CD8-positive, alpha-beta memory T cell (primary cell): Measurements from ENCODE around the gene C12orf50. TPM values are rescaled to one million over a fixed set of nuclear protein-coding genes. Genes with fewer than 3 reads are reported as not detected.

Source experiments
- CTCF ChIA-PET: fragments of 350-600 bp; sonication (Branson Sonifier 250); formaldehyde crosslinking; loops from one replicate; lab custom pipeline; 2021; ENCODE audit warnings: antibody characterized with exemption; lab: Charles Lee
- POLR2A ChIA-PET: fragments of 350-600 bp; sonication (Branson Sonifier 250); formaldehyde crosslinking; loops from one replicate; lab custom pipeline; 2021; ENCODE audit warnings: antibody characterized with exemption; lab: Charles Lee
- DNase-seq, 5 donors: peaks; one replicate each; pipeline versions ENCODE4 v3.0.0 to v3.0.0-alpha.2; 2020 to 2022; ENCODE audit warnings: mixed read lengths in 1 of 5
- H3K27ac ChIP-seq: one replicate; pipeline ENCODE4 v1.7.0; 2013; ENCODE audit warnings: low read depth, mild to moderate bottlenecking, low read length, moderate library complexity
- H3K27me3 ChIP-seq: 2 replicates; pipeline ENCODE4 v1.7.0; 2013; ENCODE audit warnings: low read length, mild to moderate bottlenecking; ENCODE audit not compliant: insufficient read depth, poor library complexity, severe bottlenecking
- H3K36me3 ChIP-seq: 2 replicates; pipeline ENCODE4 v1.7.0; 2013; ENCODE audit warnings: mild to moderate bottlenecking, low read length, moderate library complexity; ENCODE audit not compliant: insufficient read depth
- H3K4me1 ChIP-seq: 2 replicates; pipeline ENCODE4 v1.7.0; 2013; ENCODE audit warnings: mild to moderate bottlenecking, low read length, moderate library complexity; ENCODE audit not compliant: insufficient read depth
- H3K4me3 ChIP-seq: 2 replicates; pipeline ENCODE4 v1.7.0; 2013; ENCODE audit warnings: mild to moderate bottlenecking, low read length
- H3K9me3 ChIP-seq: 2 replicates; pipeline ENCODE4 v1.7.0; 2013; ENCODE audit warnings: mild to moderate bottlenecking, low read length
- H3K27ac Mint-ChIP-seq, 8 donors: one replicate each; pipeline ENCODE4 v1.8.0; 2020 to 2021; ENCODE audit warnings: mixed read lengths in 8 of 8, mild to moderate bottlenecking in 6 of 8, inconsistent platforms in 3 of 8, moderate library complexity in 3 of 8
- H3K27me3 Mint-ChIP-seq, 2 donors: one replicate each; pipeline ENCODE4 v1.8.0; 2020 to 2021; ENCODE audit warnings: mixed read lengths in 2 of 2, mild to moderate bottlenecking in 1 of 2, moderate library complexity in 1 of 2
- H3K36me3 Mint-ChIP-seq, 3 donors: one replicate each; pipeline ENCODE4 v1.8.0; 2020 to 2021; ENCODE audit warnings: mixed read lengths in 3 of 3, inconsistent platforms in 1 of 3, mild to moderate bottlenecking in 1 of 3
- H3K4me1 Mint-ChIP-seq, 3 donors: one replicate each; pipeline ENCODE4 v1.8.0; 2020 to 2021; ENCODE audit warnings: mixed read lengths in 3 of 3, inconsistent platforms in 1 of 3, mild to moderate bottlenecking in 1 of 3
- H3K4me3 Mint-ChIP-seq, 7 donors: one replicate each; pipeline ENCODE4 v1.8.0; 2020 to 2021; ENCODE audit warnings: mixed read lengths in 7 of 7, mild to moderate bottlenecking in 6 of 7, moderate library complexity in 4 of 7, inconsistent platforms in 2 of 7
- H3K9me3 Mint-ChIP-seq, 5 donors: one replicate each; pipeline ENCODE4 v1.8.0; 2020 to 2022; ENCODE audit warnings: mixed read lengths in 5 of 5, mild to moderate bottlenecking in 3 of 5, moderate library complexity in 2 of 5, inconsistent platforms in 1 of 5
- polyA plus RNA-seq: library from polyadenylated mRNA; unstranded; fragments of 300-500 nt; fragmentation: Illumina TruSeq; gene quantifications from one replicate; pipeline ENCODE4 v1.2.3, GENCODE V29; 2021
- total RNA-seq, 2 experiments: library from RNA; stranded (reverse); gene quantifications; one replicate each; pipeline ENCODE4 v1.2.3, GENCODE V29; 2021

The C12orf50 gene, protein sequence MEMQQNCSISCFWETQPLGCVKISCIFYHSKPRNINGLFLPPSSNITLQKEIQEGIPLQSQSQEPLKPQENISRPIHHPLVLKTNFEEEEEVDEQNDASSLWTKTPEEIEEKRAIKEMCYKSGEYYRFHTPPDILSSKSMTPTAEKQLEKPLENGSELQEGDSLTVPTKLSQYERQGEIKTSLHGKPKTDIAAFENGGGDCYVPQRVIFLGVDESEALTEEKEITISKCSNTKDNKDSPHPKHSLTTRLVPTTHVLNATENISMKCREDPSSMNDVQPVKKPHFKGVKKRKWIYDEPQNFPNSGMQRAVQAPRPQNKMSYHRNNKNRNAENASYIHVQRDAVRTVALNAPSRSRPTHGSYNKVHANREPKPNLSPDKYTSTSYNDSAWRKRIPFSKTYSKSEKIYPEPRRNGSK
- not detected for total RNA-seq
- not detected for polyA plus RNA-seq

DNA sequence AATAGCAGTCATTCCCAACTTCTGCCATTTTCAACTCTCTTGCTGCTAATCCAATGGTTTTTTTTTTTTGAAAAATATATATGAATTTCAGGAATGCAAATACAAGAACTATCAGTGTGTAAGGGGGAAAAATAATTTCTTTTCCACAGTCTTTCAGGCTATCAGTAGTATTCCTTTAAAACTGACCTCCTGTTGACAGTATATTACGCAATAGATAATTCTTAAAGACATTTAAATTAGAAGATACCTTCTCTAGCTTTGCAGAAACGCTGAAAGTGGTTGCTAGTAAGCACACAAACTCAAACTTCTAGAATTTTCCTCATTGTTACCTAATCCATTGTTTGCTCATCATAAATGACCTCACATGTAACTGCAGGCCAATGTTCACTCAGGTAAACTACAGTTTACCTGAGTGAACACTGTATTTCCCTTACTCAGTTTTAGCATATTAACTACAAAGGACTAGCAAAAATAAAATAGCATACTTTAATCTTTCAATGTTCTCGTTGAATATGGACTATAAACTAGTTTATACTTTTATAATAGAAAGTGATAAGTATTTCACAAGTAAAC, at the start of gene C12orf50:
Gene C12orf50 (minus strand): TSS at position 309 of the 573 bp plus-strand sequence. CDS start 2,439 bp downstream, outside the sequence.
- H3K9me3 ChIP-seq: no peaks in the 10 kb centered on the region
- Mint-ChIP-seq H3K27ac (peak within 1 kb of the TSS in 1 of 8 donors; percentile 36), H3K4me1 (peaks cover 5 to 6% (median 6%) of the 10 kb centered on the region in 3 donors), H3K27me3 (peaks cover 0 to 3% of the 10 kb centered on the region in 2 donors), H3K9me3 (no peaks in the 10 kb centered on the region), H3K36me3 (no peaks in the 10 kb centered on the region), H3K4me3 (no peak within 1 kb of the TSS)
- no peaks in the 10 kb centered on the region for H3K36me3 ChIP-seq
- no peak within 1 kb of the TSS for H3K4me3 ChIP-seq
- DNase-seq: no peak
- POLR2A ChIA-PET: no interaction called here
- no peaks in the 10 kb centered on the region for H3K27me3 ChIP-seq
- no peaks in the 10 kb centered on the region for H3K4me1 ChIP-seq
- H3K27ac ChIP-seq: no peak within 1 kb of the TSS
- CTCF ChIA-PET: no interaction called here

DNA sequence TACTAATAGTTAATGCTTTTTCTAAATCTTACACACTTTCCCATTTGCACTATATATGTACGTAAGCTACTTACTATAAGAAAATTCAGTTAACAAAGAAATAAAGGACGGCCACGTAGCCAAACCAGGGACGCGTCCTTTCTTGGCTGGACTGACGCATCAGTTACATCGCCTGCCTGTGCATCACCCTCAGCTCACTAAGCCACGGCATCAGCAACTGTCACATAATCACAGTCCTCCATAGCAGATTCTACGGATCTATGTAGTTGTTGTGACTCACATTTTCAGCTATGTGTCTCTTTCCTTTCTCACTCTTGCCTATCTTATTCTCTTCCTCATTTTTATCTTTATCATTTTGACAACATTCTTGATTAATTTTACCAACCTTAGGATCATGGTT, 38.1 kb upstream of the C12orf50 start:
- ChIA-PET POLR2A (no interaction called here), CTCF (no interaction called here)
- no peaks in the 10 kb centered on the region for H3K9me3 Mint-ChIP-seq
- Histone ChIP-seq H3K4me1 (no peaks in the 10 kb centered on the region), H3K27me3 (no peaks in the 10 kb centered on the region), H3K36me3 (peaks cover 4% of the 10 kb centered on the region), H3K4me3 (no peak overlapping the region), H3K27ac (no peak overlapping the region), H3K9me3 (no peaks in the 10 kb centered on the region)
- H3K4me3 Mint-ChIP-seq: no peak overlapping the region
- no peak overlapping the region for H3K27ac Mint-ChIP-seq
- H3K4me1 Mint-ChIP-seq: peaks cover 7 to 11% (median 9%) of the 10 kb centered on the region in 3 donors
- no peaks in the 10 kb centered on the region for H3K27me3 Mint-ChIP-seq
- peaks cover 8 to 54% (median 23%) of the 10 kb centered on the region in 3 donors for H3K36me3 Mint-ChIP-seq
- no peak for DNase-seq

DNA sequence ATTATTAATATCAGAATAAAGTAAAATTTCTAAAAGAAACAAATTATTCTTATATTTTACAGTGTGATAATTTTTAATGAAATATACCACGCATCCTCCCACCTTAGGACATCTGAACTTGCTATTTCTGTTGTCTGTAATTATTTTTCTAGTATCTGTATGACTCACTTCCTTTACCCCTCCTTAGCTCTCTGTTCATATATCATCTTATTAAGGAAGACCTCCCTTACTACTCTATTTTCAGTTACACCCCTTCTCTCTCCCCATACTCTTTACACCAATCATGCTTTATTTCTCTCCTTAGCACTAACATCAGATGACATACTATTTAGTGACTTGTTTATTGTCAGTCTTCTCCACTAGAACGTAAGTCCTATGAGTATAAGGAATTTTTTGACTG, 34.2 kb upstream of the C12orf50 start:
- no peaks in the 10 kb centered on the region for H3K27me3 Mint-ChIP-seq

DNA sequence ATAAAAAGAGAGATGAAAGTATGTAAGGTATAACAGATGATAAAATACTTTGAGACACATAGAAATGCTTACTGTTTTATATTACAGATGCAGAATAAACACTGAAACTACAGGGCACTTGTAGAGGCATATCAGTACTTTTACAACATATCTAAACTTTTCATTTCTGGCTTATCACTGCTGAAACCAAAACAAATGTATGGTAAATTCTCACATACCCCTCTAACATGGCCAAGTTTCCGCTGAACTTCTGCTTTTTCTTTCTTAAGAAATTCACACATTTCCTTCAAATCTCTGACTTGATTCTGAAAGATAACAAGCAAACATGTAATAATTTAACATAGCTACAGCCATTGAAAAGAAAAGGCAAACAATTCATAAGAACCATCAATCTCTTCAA, 33.3 kb upstream of the C12orf50 start:
- POLR2A ChIA-PET: no interaction called here
- CTCF ChIA-PET: no interaction called here
- H3K4me1 Mint-ChIP-seq: peaks cover 7 to 11% (median 9%) of the 10 kb centered on the region in 3 donors
- no peak overlapping the region for H3K27ac Mint-ChIP-seq
- H3K4me3 ChIP-seq: no peak overlapping the region
- H3K4me1 ChIP-seq: no peaks in the 10 kb centered on the region
- H3K9me3 Mint-ChIP-seq: no peaks in the 10 kb centered on the region
- peaks cover 3 to 56% (median 29%) of the 10 kb centered on the region in 3 donors for H3K36me3 Mint-ChIP-seq
- no peak overlapping the region for H3K27ac ChIP-seq
- peaks cover 2% of the 10 kb centered on the region for H3K36me3 ChIP-seq
- no peaks in the 10 kb centered on the region for H3K27me3 ChIP-seq
- no peaks in the 10 kb centered on the region for H3K27me3 Mint-ChIP-seq
- no peak for DNase-seq
- no peak overlapping the region for H3K4me3 Mint-ChIP-seq
- H3K9me3 ChIP-seq: no peaks in the 10 kb centered on the region

More for the DNA sequence above, 34.2 kb upstream of the C12orf50 start:
- Mint-ChIP-seq H3K4me1 (peaks cover 7 to 11% (median 9%) of the 10 kb centered on the region in 3 donors), H3K36me3 (peaks cover 3 to 51% (median 26%) of the 10 kb centered on the region in 3 donors), H3K27ac (peak overlapping the region in 2 of 8 donors; percentile 2 to 17), H3K4me3 (no peak overlapping the region), H3K9me3 (no peaks in the 10 kb centered on the region)
- POLR2A ChIA-PET: no interaction called here
- Histone ChIP-seq H3K36me3 (peaks cover 4% of the 10 kb centered on the region), H3K27ac (no peak overlapping the region), H3K9me3 (no peaks in the 10 kb centered on the region), H3K4me3 (no peak overlapping the region), H3K4me1 (no peaks in the 10 kb centered on the region), H3K27me3 (no peaks in the 10 kb centered on the region)
- no peak for DNase-seq
- CTCF ChIA-PET: no interaction called here

DNA sequence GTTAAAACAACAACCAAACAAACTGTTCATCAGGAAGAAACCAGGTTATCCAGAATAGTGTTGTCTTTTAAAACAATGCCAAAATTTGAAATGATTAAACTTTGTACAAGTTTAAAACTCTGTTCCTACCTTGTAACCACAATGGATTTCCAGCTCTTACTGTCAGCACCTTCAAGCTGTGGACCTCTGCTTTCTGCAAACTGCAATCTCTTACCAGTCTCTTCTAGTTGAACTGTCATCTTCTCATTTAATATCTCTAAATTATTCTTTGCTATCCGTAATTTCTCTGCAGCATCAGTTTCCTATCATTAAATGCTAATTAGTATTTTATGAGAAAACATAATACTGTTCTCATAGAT, 29.5 kb upstream of the C12orf50 start:
- Mint-ChIP-seq H3K9me3 (no peaks in the 10 kb centered on the region), H3K27ac (peak overlapping the region in 1 of 8 donors; percentile 49), H3K4me3 (no peak overlapping the region), H3K4me1 (peaks cover 7 to 11% (median 9%) of the 10 kb centered on the region in 3 donors), H3K27me3 (no peaks in the 10 kb centered on the region), H3K36me3 (peaks cover 3 to 73% (median 38%) of the 10 kb centered on the region in 3 donors)
- peaks cover 8% of the 10 kb centered on the region for H3K36me3 ChIP-seq
- no peaks in the 10 kb centered on the region for H3K4me1 ChIP-seq
- ChIA-PET CTCF (no interaction called here), POLR2A (no interaction called here)
- no peak overlapping the region for H3K27ac ChIP-seq
- H3K9me3 ChIP-seq: no peaks in the 10 kb centered on the region
- H3K27me3 ChIP-seq: no peaks in the 10 kb centered on the region
- no peak overlapping the region for H3K4me3 ChIP-seq
- DNase-seq: no peak

DNA sequence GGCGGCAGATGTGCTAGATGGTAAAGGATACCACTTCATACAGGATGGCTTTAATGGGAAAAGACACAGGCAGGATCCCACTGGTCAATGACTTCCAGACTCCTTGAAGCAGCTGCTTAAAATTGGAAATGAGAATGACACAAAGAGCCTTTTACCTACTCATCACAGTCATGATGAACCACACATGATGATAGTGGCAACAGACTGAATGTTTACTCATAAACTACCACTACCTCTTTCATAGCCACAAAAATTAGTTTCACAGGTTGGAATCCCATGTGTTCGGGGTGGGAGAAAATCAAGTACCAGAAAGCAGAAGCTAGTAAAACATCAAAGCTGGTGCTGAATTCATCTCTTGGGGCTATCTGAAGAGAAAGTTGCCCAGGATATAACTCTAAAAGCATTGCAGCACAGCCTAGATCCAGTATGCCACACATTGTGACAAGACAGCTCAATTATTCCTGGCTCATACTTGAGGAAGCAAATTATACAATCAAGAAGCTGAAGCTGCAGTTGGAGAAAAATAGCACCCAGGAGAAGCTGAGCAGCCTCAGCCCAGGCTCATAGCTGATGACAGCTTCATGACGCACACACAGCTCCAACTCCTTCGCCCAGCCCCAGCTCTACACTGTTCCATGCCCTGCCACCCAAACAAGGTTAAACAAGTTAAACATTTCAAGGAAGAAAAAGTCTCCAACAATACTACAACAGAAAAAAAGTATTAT, 29.0 kb upstream of the C12orf50 start:
- peak overlapping the region in 1 of 8 donors; percentile 49 for H3K27ac Mint-ChIP-seq
- no peak for DNase-seq
- H3K4me1 Mint-ChIP-seq: peaks cover 3 to 6% (median 5%) of the 10 kb centered on the region in 3 donors
- no peak overlapping the region for H3K4me3 Mint-ChIP-seq
- Histone ChIP-seq H3K27me3 (no peaks in the 10 kb centered on the region), H3K9me3 (no peaks in the 10 kb centered on the region), H3K4me1 (no peaks in the 10 kb centered on the region), H3K36me3 (peaks cover 8% of the 10 kb centered on the region), H3K4me3 (no peak overlapping the region), H3K27ac (no peak overlapping the region)
- CTCF ChIA-PET: no interaction called here
- POLR2A ChIA-PET: no interaction called here
- no peaks in the 10 kb centered on the region for H3K9me3 Mint-ChIP-seq
- H3K36me3 Mint-ChIP-seq: peaks cover 3 to 73% (median 38%) of the 10 kb centered on the region in 3 donors
- H3K27me3 Mint-ChIP-seq: no peaks in the 10 kb centered on the region

DNA sequence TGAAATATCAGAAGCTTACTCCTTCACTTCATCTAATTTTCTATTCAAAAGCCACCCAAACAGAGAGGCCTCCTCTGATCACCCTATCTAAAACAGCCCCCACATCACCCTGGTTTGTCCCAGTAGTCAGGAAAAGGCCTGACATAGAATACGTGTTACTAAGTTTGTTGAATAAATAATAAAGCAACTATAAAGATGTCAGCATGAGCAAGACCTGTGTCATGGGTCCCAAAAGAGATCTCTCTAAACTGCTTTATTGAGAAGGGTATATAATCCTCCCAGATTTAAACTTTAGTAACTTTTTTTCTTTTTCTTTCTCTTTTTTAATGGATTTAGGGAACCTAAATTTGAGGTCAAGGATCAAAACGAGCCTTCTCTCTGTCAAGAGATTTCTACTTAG, 27.4 kb upstream of the C12orf50 start:
- Histone ChIP-seq H3K9me3 (no peaks in the 10 kb centered on the region), H3K4me3 (no peak overlapping the region), H3K36me3 (peaks cover 12% of the 10 kb centered on the region), H3K27me3 (no peaks in the 10 kb centered on the region), H3K4me1 (no peaks in the 10 kb centered on the region), H3K27ac (no peak overlapping the region)
- H3K4me3 Mint-ChIP-seq: no peak overlapping the region
- H3K4me1 Mint-ChIP-seq: no peaks in the 10 kb centered on the region
- no peaks in the 10 kb centered on the region for H3K9me3 Mint-ChIP-seq
- POLR2A ChIA-PET: no interaction called here
- no peak for DNase-seq
- CTCF ChIA-PET: no interaction called here
- H3K27me3 Mint-ChIP-seq: no peaks in the 10 kb centered on the region
- H3K27ac Mint-ChIP-seq: peak overlapping the region in 4 of 8 donors; percentile 31 to 86 (median 42)
- H3K36me3 Mint-ChIP-seq: peaks cover 3 to 79% (median 34%) of the 10 kb centered on the region in 3 donors

DNA sequence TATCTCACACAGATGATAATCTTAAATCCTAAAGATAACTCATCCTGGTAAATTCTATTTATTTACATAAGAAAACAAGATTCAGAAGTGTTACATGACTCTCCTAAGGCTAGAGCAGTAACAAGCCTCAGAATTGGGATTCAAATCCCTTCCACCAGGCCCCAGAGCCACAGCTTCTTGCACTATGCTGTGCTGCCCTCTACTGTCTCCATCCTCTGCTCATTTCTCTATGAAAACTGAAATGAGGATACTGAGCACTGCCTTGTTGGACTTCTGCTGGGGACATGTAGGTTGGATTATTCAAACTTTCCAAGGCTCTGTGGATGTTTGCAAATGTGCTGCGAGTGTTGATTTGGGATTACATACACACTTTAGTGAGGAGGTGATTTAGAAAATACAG, 23.5 kb upstream of the C12orf50 start:
- CTCF ChIA-PET: no interaction called here
- Histone ChIP-seq H3K27me3 (no peaks in the 10 kb centered on the region), H3K4me3 (no peak overlapping the region), H3K9me3 (no peaks in the 10 kb centered on the region), H3K27ac (no peak overlapping the region), H3K36me3 (peaks cover 20% of the 10 kb centered on the region), H3K4me1 (no peaks in the 10 kb centered on the region)
- no peak overlapping the region for H3K4me3 Mint-ChIP-seq
- no peaks in the 10 kb centered on the region for H3K9me3 Mint-ChIP-seq
- H3K27ac Mint-ChIP-seq: no peak overlapping the region
- no peaks in the 10 kb centered on the region for H3K27me3 Mint-ChIP-seq
- peaks cover 0 to 72% (median 25%) of the 10 kb centered on the region in 3 donors for H3K36me3 Mint-ChIP-seq
- no peak for DNase-seq
- POLR2A ChIA-PET: interaction anchor here (0.7 kb wide), 1 partner anchor 786 kb away, joined by 7 read pairs; no protein-coding TSS in a partner anchor
- no peaks in the 10 kb centered on the region for H3K4me1 Mint-ChIP-seq
